SK-N-SH (cell line): ENCODE data around the gene CASK.

Experiments used
- CTCF ChIP-seq: fragments of 200-600 bp; sonication (generic); IDR thresholded peaks from 2 replicates; pipeline ENCODE4 v1.6.1; 2017; ENCODE audit warnings: antibody characterized with exemption, mild to moderate bottlenecking, moderate library complexity
- ELF1 ChIP-seq: IDR thresholded peaks from 2 replicates; pipeline ENCODE4 v1.4.0; 2012
- FOXJ3 ChIP-seq: sonication (generic); formaldehyde crosslinking; IDR thresholded peaks from 2 replicates; pipeline ENCODE4 v1.5.1; 2020; ENCODE audit warnings: mild to moderate bottlenecking, missing genetic modification reagents
- IRF3 ChIP-seq: fragments of 150-350 bp; IDR thresholded peaks from 2 replicates; pipeline ENCODE4 v1.6.1; 2016; ENCODE audit warnings: mild to moderate bottlenecking, low read depth, low read length
- MAX ChIP-seq: IDR thresholded peaks from 2 replicates; pipeline ENCODE4 v1.4.0; 2012; ENCODE audit warnings: low read depth
- MXI1 ChIP-seq: IDR thresholded peaks from 2 replicates; pipeline ENCODE4 v1.6.1; 2012; ENCODE audit warnings: mild to moderate bottlenecking, low read depth, low read length, improper control_type of control experiment
- NFIC ChIP-seq: IDR thresholded peaks from 2 replicates; pipeline ENCODE4 v1.4.0; 2012; ENCODE audit warnings: borderline replicate concordance
- NRF1 ChIP-seq: IDR thresholded peaks from 2 replicates; pipeline ENCODE4 v1.6.1; 2012; ENCODE audit warnings: low read depth, mild to moderate bottlenecking, low read length
- RCOR1 ChIP-seq: fragments of 150-350 bp; IDR thresholded peaks from 2 replicates; pipeline ENCODE4 v1.6.1; 2017; ENCODE audit warnings: antibody characterized with exemption, low read length
- TCF12 ChIP-seq: IDR thresholded peaks from 2 replicates; pipeline ENCODE4 v1.4.0; 2012
- USF1 ChIP-seq: IDR thresholded peaks from 2 replicates; pipeline ENCODE4 v1.4.0; 2012; ENCODE audit warnings: low read depth, borderline replicate concordance

- TF ChIP-seq IRF3 = no peak
- TF ChIP-seq ELF1 = no peak
- TF ChIP-seq MAX = no peak
- TF ChIP-seq NRF1 = no peak
- no peak for TF ChIP-seq NFIC
- no peak for TF ChIP-seq RCOR1
- TF ChIP-seq CTCF = no peak
- TF ChIP-seq FOXJ3 (CRISPR knock-in tag) = no peak
- TF ChIP-seq MXI1 = no peak
- TF ChIP-seq TCF12 = peak; percentile 30; the same call in 1 of the 2 replicates
- no peak for TF ChIP-seq USF1
Measured at GRCh38 chrX:41827886-41828285, 95.5 kb downstream of the CASK start.
